HG03095 (cell line): Measurements from ENCODE around the gene P2RX4.
"Not testable (repeated sequence)": the region's sequence is repeated elsewhere in the genome, so short reads cannot be mapped to it uniquely, and the experiment has no call there.

Source experiments
- ATAC-seq: cut with Tn5 transposase; IDR thresholded peaks from one replicate; pipeline ENCODE4 v1.9.1; 2021; ENCODE audit warnings: moderate library complexity; ENCODE audit not compliant: unreplicated experiment

P2RX4 gene, protein sequence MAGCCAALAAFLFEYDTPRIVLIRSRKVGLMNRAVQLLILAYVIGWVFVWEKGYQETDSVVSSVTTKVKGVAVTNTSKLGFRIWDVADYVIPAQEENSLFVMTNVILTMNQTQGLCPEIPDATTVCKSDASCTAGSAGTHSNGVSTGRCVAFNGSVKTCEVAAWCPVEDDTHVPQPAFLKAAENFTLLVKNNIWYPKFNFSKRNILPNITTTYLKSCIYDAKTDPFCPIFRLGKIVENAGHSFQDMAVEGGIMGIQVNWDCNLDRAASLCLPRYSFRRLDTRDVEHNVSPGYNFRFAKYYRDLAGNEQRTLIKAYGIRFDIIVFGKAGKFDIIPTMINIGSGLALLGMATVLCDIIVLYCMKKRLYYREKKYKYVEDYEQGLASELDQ

GRCh38 chr12:121209624-121210572 lies at the start of gene P2RX4:
Gene P2RX4, plus strand, starts transcription at chr12:121210129. Its CDS starts 36 bp downstream, at chr12:121210165.
- ATAC-seq, result peak; percentile 81

DNA sequence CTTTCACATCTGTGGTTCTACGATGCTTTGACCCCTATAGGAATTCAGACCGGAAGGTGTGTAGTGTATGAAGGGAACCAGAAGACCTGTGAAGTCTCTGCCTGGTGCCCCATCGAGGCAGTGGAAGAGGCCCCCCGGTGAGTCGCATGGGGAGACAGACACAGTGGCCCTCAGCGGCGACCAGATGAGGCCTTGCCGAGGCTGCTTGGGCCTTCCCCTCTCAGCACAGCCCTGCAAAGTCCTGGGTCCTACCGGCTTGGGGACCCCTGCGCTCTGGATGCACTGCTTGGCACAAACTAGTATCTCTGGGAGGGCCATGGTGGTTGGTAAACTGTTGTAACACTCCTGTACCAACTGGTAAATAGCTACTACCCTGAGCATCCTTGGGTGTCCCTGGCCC lies 47.5 kb upstream of the P2RX4 start:
- ATAC-seq, result no peak

DNA sequence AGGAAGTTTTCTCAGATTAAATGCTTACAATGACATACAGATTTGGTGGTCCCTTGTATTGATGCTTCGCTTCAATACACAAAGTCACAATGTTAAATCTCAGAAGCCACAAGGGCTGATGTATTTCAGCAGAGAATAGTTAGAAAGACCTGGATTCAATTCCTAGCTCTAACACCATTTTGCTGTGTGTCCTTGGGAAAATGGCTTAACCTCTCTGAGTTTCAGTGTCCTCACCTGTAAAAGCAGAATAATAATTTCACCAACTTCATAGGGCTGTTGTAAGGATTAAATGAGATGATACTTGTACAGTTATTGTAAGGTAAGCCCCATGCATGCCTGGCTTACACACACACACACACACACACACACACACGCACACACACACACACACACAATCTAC lies 46.9 kb upstream of the P2RX4 start:
- ATAC-seq, result no peak

GRCh38 chr12:121164839-121165238 lies 45.1 kb upstream of the P2RX4 start:
- ATAC-seq, result not testable (repeated sequence)

DNA sequence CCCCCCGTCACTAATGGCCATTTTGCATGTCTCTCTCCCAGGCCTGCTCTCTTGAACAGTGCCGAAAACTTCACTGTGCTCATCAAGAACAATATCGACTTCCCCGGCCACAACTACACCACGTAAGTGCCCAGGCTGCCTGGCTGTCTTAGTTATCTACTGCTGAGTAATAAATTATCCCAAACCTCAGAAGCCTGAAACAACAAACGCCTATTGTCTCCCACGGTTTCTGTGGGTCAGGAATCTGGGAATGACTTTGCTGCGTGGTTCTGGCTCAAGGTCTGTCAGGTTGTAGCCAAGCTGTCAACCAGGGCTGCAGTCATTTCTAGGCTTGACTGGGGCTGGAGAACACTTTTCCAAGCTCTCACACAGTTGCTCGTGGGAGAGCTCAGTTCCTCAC lies 44.6 kb upstream of the P2RX4 start:
- no peak for ATAC-seq

GRCh38 chr12:121166356-121166755 lies 43.6 kb upstream of the P2RX4 start:
- ATAC-seq, result no peak

DNA sequence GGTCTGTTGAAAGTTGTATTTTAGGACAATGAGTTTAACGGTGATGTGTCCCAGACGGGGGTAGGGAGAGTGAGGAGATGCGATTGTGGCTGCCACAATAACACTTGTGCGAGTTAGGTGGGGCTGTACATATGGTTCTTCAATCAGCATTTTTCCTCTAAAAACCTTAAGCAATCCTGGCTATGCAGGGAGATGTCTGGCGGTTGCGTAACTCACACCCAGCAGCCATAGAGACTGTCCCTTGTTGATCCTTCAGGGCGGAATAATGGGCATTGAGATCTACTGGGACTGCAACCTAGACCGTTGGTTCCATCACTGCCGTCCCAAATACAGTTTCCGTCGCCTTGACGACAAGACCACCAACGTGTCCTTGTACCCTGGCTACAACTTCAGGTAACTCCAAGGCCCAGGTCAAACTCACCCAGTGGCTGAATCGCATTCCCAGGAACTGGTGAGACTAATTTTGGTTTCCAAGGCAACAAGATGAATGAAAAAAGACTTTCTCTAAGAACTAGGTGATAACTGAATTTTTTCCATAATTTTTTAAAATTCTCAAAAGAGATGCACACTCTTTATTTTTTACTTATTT lies 42.6 kb upstream of the P2RX4 start:
- no peak for ATAC-seq

DNA sequence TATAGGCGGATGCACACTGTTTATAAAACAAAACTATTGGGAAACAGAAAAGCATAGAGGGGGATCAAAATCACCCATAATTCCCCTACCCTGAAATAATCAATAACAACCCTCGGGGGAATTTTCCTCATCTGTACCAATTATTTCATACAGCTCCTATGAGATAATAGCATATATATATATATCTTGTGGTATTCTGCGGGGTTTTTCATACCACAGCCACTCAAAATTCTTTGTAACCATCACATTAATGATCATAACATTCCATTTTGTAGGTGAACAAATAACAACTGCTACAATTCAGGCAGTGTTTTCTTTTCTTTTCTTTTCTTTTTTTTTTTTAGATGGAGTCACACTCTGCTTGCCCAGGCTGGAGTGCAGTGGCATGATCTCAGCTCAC lies 42.0 kb upstream of the P2RX4 start:
- no peak for ATAC-seq

DNA sequence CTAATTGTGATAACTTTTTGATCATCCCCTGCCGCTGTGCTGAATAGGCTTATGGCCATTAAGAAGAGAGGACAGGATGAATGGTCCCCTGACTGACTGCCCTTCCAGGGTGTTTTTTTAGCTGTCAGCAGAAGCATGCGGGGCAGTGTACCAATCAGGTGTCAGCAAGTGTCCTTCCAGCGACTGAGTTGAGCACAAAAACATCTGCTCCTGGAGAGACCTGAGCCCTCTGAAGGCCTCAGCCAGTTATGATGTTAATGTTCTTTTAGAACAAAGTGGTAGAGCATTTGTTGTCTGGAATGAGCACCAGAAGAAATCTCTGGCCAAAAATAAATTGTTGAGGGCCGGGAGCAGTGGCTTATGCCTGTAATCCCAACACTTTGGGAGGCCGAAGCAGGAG lies 39.8 kb upstream of the P2RX4 start:
- ATAC-seq, result no peak

DNA sequence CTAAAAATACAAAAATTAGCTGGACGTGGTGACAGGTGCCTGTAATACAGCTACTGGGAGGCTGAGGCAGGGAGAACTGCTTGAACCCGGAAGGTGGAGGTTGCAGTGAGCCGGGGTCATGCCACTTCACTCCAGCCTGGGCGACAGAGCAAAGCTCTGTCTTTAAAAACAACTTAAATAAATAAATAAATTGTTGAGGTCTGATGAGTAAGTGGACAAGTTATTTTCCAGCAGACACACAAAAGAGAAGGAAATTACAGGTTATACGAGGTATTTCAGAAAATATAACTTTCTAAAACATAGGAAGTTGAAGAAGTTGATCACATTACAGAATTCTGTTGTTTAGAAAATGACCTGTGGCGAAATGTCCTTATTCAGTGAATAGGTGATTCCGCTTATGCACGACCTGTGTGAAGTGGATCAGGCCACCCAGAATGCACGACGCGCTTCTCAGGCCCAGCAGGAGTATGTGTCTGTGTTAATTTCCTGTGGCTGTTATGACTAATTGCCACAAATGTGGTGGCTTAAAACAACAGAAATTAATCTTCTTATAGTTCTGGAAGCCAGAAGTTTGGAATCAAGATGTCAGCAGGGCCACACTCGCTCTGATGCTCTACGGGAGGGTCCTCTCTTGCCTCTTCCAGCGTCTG lies 39.2 kb upstream of the P2RX4 start:
- ATAC-seq, result no peak

- ATAC-seq, result no peak
These were observed 37.8 kb upstream of the P2RX4 start for GRCh38 chr12:121172145-121172544.

GRCh38 chr12:121175383-121176119 lies 34.4 kb upstream of the P2RX4 start:
- no peak for ATAC-seq

- no peak for ATAC-seq
These were observed 33.0 kb upstream of the P2RX4 start for GRCh38 chr12:121176826-121177529.

DNA sequence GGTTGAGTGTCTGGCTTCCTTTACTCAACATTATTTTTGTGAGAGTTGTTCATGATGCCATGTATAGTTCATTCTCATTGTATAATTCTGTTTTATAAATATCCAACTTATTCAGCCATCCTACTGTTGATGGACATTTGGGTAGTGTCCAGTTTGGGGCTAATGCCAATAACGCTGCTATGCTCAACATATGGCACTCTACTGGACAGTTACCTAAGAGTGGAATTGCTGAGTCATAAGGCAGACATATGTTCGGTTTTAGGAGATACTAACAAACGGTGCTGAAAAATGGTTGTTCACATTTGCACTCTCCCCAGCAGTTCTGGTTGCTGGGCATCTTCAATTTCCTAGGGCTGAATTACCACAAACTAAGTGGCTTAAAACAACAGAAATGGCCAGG lies 28.7 kb upstream of the P2RX4 start:
- ATAC-seq, result no peak

- no peak for ATAC-seq
These were observed 27.6 kb upstream of the P2RX4 start for GRCh38 chr12:121182222-121182893.

- no peak for ATAC-seq
These were observed 25.5 kb upstream of the P2RX4 start for GRCh38 chr12:121184425-121184824.

- no peak for ATAC-seq
These were observed 24.7 kb upstream of the P2RX4 start for GRCh38 chr12:121184984-121185889.

- ATAC-seq, result no peak
These were observed 23.1 kb upstream of the P2RX4 start for GRCh38 chr12:121186826-121187225.
